ENCODE data around the gene SEMA7A.

- TF ChIP-seq ZBTB7A (IDR thresholded peaks at IDR 0.05; ENCODE audit: low read depth): no peak
- no peak for TF ChIP-seq REST (IDR thresholded peaks at IDR 0.05; ENCODE audit: low read depth)
- no peak for TF ChIP-seq MAX (IDR thresholded peaks at IDR 0.05)
- TF ChIP-seq CEBPB (IDR thresholded peaks at IDR 0.05): no peak
- no peak for TF ChIP-seq TCF12 (IDR thresholded peaks at IDR 0.05; ENCODE audit: low read depth)
- TF ChIP-seq YY1 (IDR thresholded peaks at IDR 0.05; ENCODE audit: low read depth): no peak
Observed at GRCh38 chr15:74389241-74390048, 44.3 kb downstream of the SEMA7A start.

Measured in Ishikawa (cell line).